ENCODE data around the gene CABP5.

The CABP5 gene

DNA sequence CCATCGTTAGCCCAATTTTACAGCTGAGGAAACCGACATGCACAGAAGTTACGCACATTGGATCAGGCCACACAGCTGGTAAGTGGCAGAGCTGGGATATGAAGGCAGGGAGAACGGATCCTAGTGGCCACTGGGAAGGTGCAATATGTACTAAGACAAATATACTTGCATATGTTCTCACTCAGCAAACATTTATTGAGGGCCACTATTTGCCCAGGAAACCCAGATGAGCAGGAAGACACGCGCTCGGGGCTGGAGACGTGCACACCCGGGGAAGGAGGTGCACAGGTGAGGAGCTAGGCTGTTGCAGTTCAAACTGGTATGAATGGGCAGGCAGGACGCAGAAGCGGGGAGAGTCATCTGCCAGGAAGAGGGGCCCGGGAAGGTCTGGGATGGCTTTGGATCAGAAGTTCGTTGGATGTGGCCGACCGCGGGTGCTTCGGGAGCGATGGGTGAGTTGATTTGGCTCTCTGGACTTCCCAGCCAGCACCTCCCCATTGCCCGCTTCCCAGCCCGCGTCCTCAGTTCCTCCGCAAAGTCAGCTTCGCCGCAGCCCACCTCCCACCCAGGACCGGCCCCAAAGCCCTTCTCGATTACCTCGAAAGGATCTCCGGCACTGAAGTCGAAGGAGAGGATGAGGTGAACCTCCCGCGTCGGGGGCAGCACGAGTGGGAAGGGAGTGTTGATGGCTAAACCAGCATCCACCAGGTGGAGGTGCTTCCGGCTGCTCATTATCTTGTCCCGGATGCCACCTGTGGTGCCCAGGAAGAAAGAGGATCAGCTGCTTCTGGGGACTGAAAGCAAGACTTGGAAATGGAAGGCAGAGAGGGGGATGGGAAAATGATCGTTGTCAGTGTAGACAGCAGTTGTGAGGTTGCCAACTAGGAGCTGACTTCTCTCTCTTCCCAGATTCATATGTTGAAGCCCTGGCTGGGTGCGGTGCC lies 17.8 kb upstream of the CABP5 start:
- Histone ChIP-seq H3K4me3 (ENCODE audit: low read length) (no peak overlapping the region), H3K27ac (ENCODE audit: low read length) (no peak overlapping the region), H3K9me3 (ENCODE audit: control insufficient read depth, insufficient read depth, low read length) (no peaks in the 10 kb centered on the region), H3K4me1 (ENCODE audit: control insufficient read depth, insufficient read depth, low read length) (no peaks in the 10 kb centered on the region; the same call in 1 of the 2 replicates), H3K36me3 (ENCODE audit: control insufficient read depth, insufficient read depth, low read length) (no peaks in the 10 kb centered on the region), H3K27me3 (ENCODE audit: control insufficient read depth, insufficient read depth, low read length) (no peaks in the 10 kb centered on the region)
- DNase-seq (ENCODE audit: low read depth, low spot score), result no peak
- no CpG with 5 or more reads among the region's 37 CpGs for WGBS (ENCODE audit: insufficient coverage, insufficient read length)

DNA sequence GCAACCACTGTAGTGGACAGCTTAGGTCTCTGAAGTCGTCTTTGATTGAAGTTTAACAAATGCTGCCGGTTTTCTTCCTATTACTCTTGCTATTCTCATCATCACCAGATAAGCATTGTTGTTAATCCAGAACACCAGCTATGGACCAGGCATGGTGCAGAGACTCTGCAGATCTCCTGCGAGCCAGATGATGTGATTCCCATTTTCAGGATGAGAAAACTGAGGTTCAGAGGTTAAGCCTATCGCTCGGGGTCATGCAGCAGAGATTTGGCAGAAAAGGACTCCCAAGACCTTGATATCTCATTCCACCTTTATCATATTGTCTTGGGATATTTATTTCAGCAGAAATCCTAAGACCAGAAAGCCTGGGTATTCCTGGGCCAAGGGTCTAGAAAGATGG lies 16.5 kb upstream of the CABP5 start:
- WGBS (ENCODE audit: insufficient coverage, insufficient read length), result no CpG with 5 or more reads among the region's 5 CpGs
- Histone ChIP-seq H3K27ac (ENCODE audit: low read length) (no peak overlapping the region), H3K4me3 (ENCODE audit: low read length) (no peak overlapping the region), H3K9me3 (ENCODE audit: control insufficient read depth, insufficient read depth, low read length) (no peaks in the 10 kb centered on the region), H3K4me1 (ENCODE audit: control insufficient read depth, insufficient read depth, low read length) (no peaks in the 10 kb centered on the region; the same call in 1 of the 2 replicates), H3K36me3 (ENCODE audit: control insufficient read depth, insufficient read depth, low read length) (no peaks in the 10 kb centered on the region), H3K27me3 (ENCODE audit: control insufficient read depth, insufficient read depth, low read length) (no peaks in the 10 kb centered on the region)
- DNase-seq (ENCODE audit: low read depth, low spot score), result no peak

DNA sequence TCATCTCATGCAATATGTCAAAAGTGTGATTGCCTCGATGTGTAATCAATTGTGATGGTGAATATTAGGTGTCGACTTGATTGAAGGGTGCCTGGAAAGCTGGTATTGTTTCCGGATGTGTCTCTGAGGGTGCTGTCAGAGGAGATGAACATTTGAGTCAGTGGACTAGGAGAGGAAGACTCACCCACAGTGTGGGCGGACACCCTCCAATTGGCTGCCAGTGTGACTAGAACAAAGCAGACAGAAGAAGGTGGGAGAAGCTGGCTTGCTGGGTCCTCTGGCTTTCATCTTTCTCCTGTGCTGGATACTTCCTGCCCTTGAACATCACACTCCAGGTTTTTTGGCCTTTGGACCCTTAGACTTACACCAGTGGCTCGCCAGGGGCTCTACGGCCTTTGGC lies 15.5 kb upstream of the CABP5 start:
- no CpG with 5 or more reads among the region's 6 CpGs for WGBS (ENCODE audit: insufficient coverage, insufficient read length)

DNA sequence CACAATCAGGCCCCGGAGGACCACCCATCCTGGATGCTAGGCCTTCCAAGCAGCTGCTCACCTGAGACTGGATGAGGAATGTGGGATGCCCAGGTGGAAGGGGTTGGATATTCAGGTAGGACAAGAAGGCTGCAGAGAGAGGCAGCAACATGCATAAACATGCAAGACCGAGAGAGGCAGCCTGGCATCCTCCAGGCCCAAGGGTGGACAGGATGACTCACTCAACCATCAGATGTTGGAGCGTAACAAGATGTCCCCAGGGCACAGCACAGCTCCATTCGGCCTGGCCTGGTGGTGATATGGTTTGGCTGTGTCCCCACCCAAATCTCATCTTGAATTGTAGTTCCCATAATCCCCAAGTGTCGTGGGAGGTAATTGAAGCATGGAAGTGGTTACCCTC lies 10.0 kb upstream of the CABP5 start:
- DNase-seq (ENCODE audit: low read depth, low spot score), result no peak
- Histone ChIP-seq H3K36me3 (ENCODE audit: control insufficient read depth, insufficient read depth, low read length) (no peaks in the 10 kb centered on the region), H3K27me3 (ENCODE audit: control insufficient read depth, insufficient read depth, low read length) (no peaks in the 10 kb centered on the region), H3K9me3 (ENCODE audit: control insufficient read depth, insufficient read depth, low read length) (no peaks in the 10 kb centered on the region), H3K27ac (ENCODE audit: low read length) (no peak overlapping the region), H3K4me1 (ENCODE audit: control insufficient read depth, insufficient read depth, low read length) (no peaks in the 10 kb centered on the region), H3K4me3 (ENCODE audit: low read length) (no peak overlapping the region)
- WGBS (ENCODE audit: insufficient coverage, insufficient read length), result no CpG with 5 or more reads among the region's 5 CpGs

More for the DNA sequence above, 15.5 kb upstream of the CABP5 start:
- Histone ChIP-seq H3K36me3 (ENCODE audit: control insufficient read depth, insufficient read depth, low read length) (no peaks in the 10 kb centered on the region), H3K4me1 (ENCODE audit: control insufficient read depth, insufficient read depth, low read length) (no peaks in the 10 kb centered on the region; the same call in 1 of the 2 replicates), H3K9me3 (ENCODE audit: control insufficient read depth, insufficient read depth, low read length) (no peaks in the 10 kb centered on the region), H3K27ac (ENCODE audit: low read length) (no peak overlapping the region), H3K4me3 (ENCODE audit: low read length) (no peak overlapping the region), H3K27me3 (ENCODE audit: control insufficient read depth, insufficient read depth, low read length) (no peaks in the 10 kb centered on the region)
- no peak for DNase-seq (ENCODE audit: low read depth, low spot score)

GRCh38 chr19:48053076-48053475 lies 9.2 kb upstream of the CABP5 start:
- Histone ChIP-seq H3K9me3 (ENCODE audit: control insufficient read depth, insufficient read depth, low read length) (no peaks in the 10 kb centered on the region), H3K27me3 (ENCODE audit: control insufficient read depth, insufficient read depth, low read length) (no peaks in the 10 kb centered on the region), H3K4me1 (ENCODE audit: control insufficient read depth, insufficient read depth, low read length) (no peaks in the 10 kb centered on the region), H3K4me3 (ENCODE audit: low read length) (no peak overlapping the region), H3K27ac (ENCODE audit: low read length) (no peak overlapping the region), H3K36me3 (ENCODE audit: control insufficient read depth, insufficient read depth, low read length) (no peaks in the 10 kb centered on the region)
- DNase-seq (ENCODE audit: low read depth, low spot score), result no peak
- WGBS (ENCODE audit: insufficient coverage, insufficient read length), result no CpG with 5 or more reads among the region's 5 CpGs

GRCh38 chr19:48051335-48052033 lies 7.6 kb upstream of the CABP5 start:
- H3K9me3 ChIP-seq (ENCODE audit: control insufficient read depth, insufficient read depth, low read length), result no peaks in the 10 kb centered on the region
- H3K27ac ChIP-seq (ENCODE audit: low read length), result no peak overlapping the region
- H3K4me1 ChIP-seq (ENCODE audit: control insufficient read depth, insufficient read depth, low read length), result no peaks in the 10 kb centered on the region
- no peak overlapping the region for H3K4me3 ChIP-seq (ENCODE audit: low read length)
- no peaks in the 10 kb centered on the region for H3K36me3 ChIP-seq (ENCODE audit: control insufficient read depth, insufficient read depth, low read length)
- no peaks in the 10 kb centered on the region for H3K27me3 ChIP-seq (ENCODE audit: control insufficient read depth, insufficient read depth, low read length)
- DNase-seq (ENCODE audit: low read depth, low spot score), result no peak
- no CpG with 5 or more reads among the region's 10 CpGs for WGBS (ENCODE audit: insufficient coverage, insufficient read length)

DNA sequence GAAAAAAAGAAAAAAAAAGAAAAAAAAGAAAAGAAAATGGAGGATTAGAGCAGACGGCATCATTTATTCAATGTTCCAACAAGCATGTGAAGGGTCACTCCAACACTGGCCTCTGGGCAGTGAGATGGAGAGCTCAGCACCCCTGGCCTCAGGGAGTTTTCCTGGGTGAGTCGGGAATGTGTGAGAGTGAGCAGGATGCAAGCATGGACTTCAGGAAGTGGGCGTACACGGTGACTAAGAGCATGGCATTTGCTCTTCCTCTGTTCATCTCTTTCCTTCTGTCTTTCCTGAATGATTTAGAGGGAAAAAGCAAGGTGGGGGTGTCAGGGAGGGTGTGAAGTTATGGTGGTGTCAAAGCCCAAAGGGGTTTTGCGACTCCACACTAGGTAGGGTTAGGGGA lies 682 bp upstream of the CABP5 start:
- Histone ChIP-seq H3K4me3 (ENCODE audit: low read length) (no peak overlapping the region), H3K27ac (ENCODE audit: low read length) (no peak overlapping the region), H3K9me3 (ENCODE audit: control insufficient read depth, insufficient read depth, low read length) (no peaks in the 10 kb centered on the region), H3K36me3 (ENCODE audit: control insufficient read depth, insufficient read depth, low read length) (no peaks in the 10 kb centered on the region), H3K4me1 (ENCODE audit: control insufficient read depth, insufficient read depth, low read length) (no peaks in the 10 kb centered on the region), H3K27me3 (ENCODE audit: control insufficient read depth, insufficient read depth, low read length) (no peaks in the 10 kb centered on the region)
- no CpG with 5 or more reads among the region's 5 CpGs for WGBS (ENCODE audit: insufficient coverage, insufficient read length)
- no peak for DNase-seq (ENCODE audit: low read depth, low spot score)

DNA sequence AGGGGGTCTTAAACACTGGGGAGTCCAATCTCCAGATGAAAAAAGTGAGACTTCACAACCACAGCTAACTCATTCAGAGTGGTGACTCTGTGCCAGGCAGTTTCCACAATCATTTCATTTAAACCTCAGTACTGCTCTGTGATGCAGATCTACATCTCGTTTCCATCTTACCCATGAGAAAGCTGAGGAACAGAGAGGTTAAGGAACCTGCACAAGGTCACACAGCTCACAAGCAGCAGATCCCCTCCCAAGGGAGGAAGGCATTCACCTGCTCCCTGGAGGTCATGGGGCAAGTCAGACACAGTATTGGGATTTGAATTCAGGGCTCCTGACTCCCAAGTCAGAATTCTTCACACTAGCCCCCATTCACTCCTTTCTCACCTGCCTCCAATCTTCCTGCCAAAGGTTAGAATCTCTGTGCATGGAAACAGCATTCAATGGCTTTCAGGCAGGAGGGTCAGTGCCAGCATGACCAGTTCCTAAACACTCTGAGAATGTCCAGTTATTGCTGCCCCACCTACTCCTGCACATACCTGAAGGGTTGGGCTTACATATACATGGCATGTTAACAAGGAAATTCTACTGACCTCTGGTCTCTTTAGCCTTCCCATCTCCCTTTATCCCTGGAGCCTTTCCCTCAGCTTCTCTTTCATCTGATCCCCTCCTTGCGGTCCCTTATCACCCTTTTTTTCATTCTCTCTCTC lies 1.9 kb downstream of the CABP5 start:
- WGBS (ENCODE audit: insufficient coverage, insufficient read length), result no CpG with 5 or more reads among the region's 2 CpGs
- Histone ChIP-seq H3K4me1 (ENCODE audit: control insufficient read depth, insufficient read depth, low read length) (no peaks in the 10 kb centered on the region), H3K4me3 (ENCODE audit: low read length) (no peak overlapping the region), H3K27me3 (ENCODE audit: control insufficient read depth, insufficient read depth, low read length) (no peaks in the 10 kb centered on the region), H3K9me3 (ENCODE audit: control insufficient read depth, insufficient read depth, low read length) (no peaks in the 10 kb centered on the region), H3K36me3 (ENCODE audit: control insufficient read depth, insufficient read depth, low read length) (no peaks in the 10 kb centered on the region), H3K27ac (ENCODE audit: low read length) (no peak overlapping the region)
- no peak for DNase-seq (ENCODE audit: low read depth, low spot score)

- Histone ChIP-seq H3K4me1 (ENCODE audit: control insufficient read depth, insufficient read depth, low read length) (no peaks in the 10 kb centered on the region), H3K9me3 (ENCODE audit: control insufficient read depth, insufficient read depth, low read length) (no peaks in the 10 kb centered on the region), H3K27me3 (ENCODE audit: control insufficient read depth, insufficient read depth, low read length) (no peaks in the 10 kb centered on the region), H3K36me3 (ENCODE audit: control insufficient read depth, insufficient read depth, low read length) (no peaks in the 10 kb centered on the region), H3K4me3 (ENCODE audit: low read length) (no peak overlapping the region), H3K27ac (ENCODE audit: low read length) (no peak overlapping the region)
- WGBS (ENCODE audit: insufficient coverage, insufficient read length), result no CpG with 5 or more reads among the region's 2 CpGs
- DNase-seq (ENCODE audit: low read depth, low spot score), result no peak
These were observed 7.1 kb downstream of the CABP5 start for GRCh38 chr19:48036765-48037164.

- Histone ChIP-seq H3K27ac (ENCODE audit: low read length) (no peak overlapping the region), H3K27me3 (ENCODE audit: control insufficient read depth, insufficient read depth, low read length) (no peaks in the 10 kb centered on the region), H3K36me3 (ENCODE audit: control insufficient read depth, insufficient read depth, low read length) (no peaks in the 10 kb centered on the region), H3K4me1 (ENCODE audit: control insufficient read depth, insufficient read depth, low read length) (no peaks in the 10 kb centered on the region), H3K9me3 (ENCODE audit: control insufficient read depth, insufficient read depth, low read length) (no peaks in the 10 kb centered on the region), H3K4me3 (ENCODE audit: low read length) (no peak overlapping the region)
- no CpG with 5 or more reads among the region's 5 CpGs for WGBS (ENCODE audit: insufficient coverage, insufficient read length)
- DNase-seq (ENCODE audit: low read depth, low spot score), result no peak
These were observed 10.3 kb downstream of the CABP5 start for GRCh38 chr19:48033604-48034003.

Measured in iPS DF 6.9 (cell line).